Heart left ventricle (tissue), 16 donors: ENCODE measurements around the gene ELMOD3. TPM values are rescaled to one million over a fixed set of nuclear protein-coding genes. Genes with fewer than 3 reads are reported as not detected.

ENCODE experiments used
- ATAC-seq, 4 donors: fragments of 200-7000 bp; cut with Tn5 transposase; one replicate each; pipeline ENCODE4 v1.9.1; 2020 to 2022; ENCODE audit warnings: moderate library complexity in 4 of 4, mild to moderate bottlenecking in 3 of 4, moderate number of reproducible peaks in 1 of 4
- DNase-seq, 5 donors: peaks; one replicate each; pipeline ENCODE4 v3.0.0-alpha.2; 2020
- H3K27ac ChIP-seq, 12 donors: fragments of 200-600 bp; sonication (generic) in 4 of 12; one replicate each; pipeline versions ENCODE4 v1.5.0 to v1.8.0; 2016 to 2022; ENCODE audit warnings: mild to moderate bottlenecking in 2 of 12
- H3K27me3 ChIP-seq, 9 donors: fragments of 200-600 bp; sonication (generic) in 2 of 9; one replicate each; pipeline versions ENCODE4 v1.5.1 to v1.8.0; 2016 to 2022; ENCODE audit warnings: mild to moderate bottlenecking in 3 of 9
- H3K36me3 ChIP-seq, 9 donors: fragments of 200-600 bp; sonication (generic) in 2 of 9; one replicate each; pipeline versions ENCODE4 v1.5.0 to v1.8.0; 2018 to 2022; ENCODE audit warnings: mild to moderate bottlenecking in 2 of 9
- H3K4me1 ChIP-seq, 12 donors: fragments of 200-600 bp; sonication (generic) in 4 of 12; one replicate each; pipeline versions ENCODE4 v1.5.0 to v1.8.0; 2016 to 2022; ENCODE audit warnings: mild to moderate bottlenecking in 3 of 12
- H3K4me3 ChIP-seq, 12 donors: fragments of 200-600 bp; sonication (generic) in 4 of 12; one replicate each; pipeline versions ENCODE4 v1.5.0 to v1.8.0; 2017 to 2022; ENCODE audit warnings: mild to moderate bottlenecking in 9 of 12, moderate library complexity in 4 of 12
- H3K9me3 ChIP-seq, 12 donors: fragments of 200-600 bp; sonication (generic) in 4 of 12; one replicate each; pipeline versions ENCODE4 v1.5.0 to v1.8.0; 2016 to 2022; ENCODE audit warnings: mild to moderate bottlenecking in 1 of 12
- POLR2A ChIP-seq, 2 donors: fragments of 450-650 bp; IDR thresholded peaks; one replicate each; pipeline ENCODE4 v1.6.1; 2017; ENCODE audit warnings: antibody characterized with exemption in 2 of 2, mild to moderate bottlenecking in 2 of 2, moderate library complexity in 2 of 2
- WGBS, 4 donors: extraction: QIAGEN DNeasy Blood & Tissue Kit in 2 of 4; methylation state at CpG; one replicate each; pipeline versions ENCODE4 v1.1.5 to v1.1.7; 2013 to 2018; 5-methylcytosine and 5-hydroxymethylcytosine counted together
- intact Hi-C, 10 donors: fragments of 100-400 bp; cut with DNase I; formaldehyde crosslinking; loops; one replicate each; pipeline versions ENCODE4 v1.11.1 to v1.14.2; 2022
- polyA plus RNA-seq, 2 donors: library from polyadenylated mRNA; stranded (reverse); fragments of 200-250 nt; gene quantifications; one replicate each; pipeline ENCODE4 v1.2.3, GENCODE V29; 2013
- total RNA-seq, 9 donors: library from RNA; depleted of rRNA in 2 of 9; stranded (reverse); fragments of >200 nt in 2 of 9; fragmentation: NEBNext Ultra II Directional in 3 of 9; extraction: Animal tissue kit (Norgen Biotek cat#: 25700) in 3 of 9; gene quantifications; one replicate each; pipeline versions ENCODE4 v1.1.0 to v1.2.4, GENCODE V29; 2016 to 2023
- TF ChIP-seq, protein P1 (sequence below), 12 donors: fragments of 200-600 bp; sonication (generic) in 4 of 12; IDR thresholded peaks; one replicate each; pipeline versions ENCODE4 v1.5.0 to v1.8.0; 2018 to 2022; ENCODE audit warnings: antibody characterized with exemption in 12 of 12, mild to moderate bottlenecking in 5 of 12
- donor health status: ischemic (EF 13 %, LVEDD 7.1; RV severe dilation, severe dysfunction).
- donor health status: healthy with polysubstance abuse.
- donor health status: DM: no; HTN: yes; CAD: no.
- donor health status: DM: no; HTN: no; CAD: no.
- donor health status: ischemic (EF 25% LVEDD 6.9; RV normal size, moderate dysfunction).
- donor health status: ischemic (EF 25% LVEDD 5.7; RV mildly dilated, moderate dysfunction).
- donor health status: healthy.
- donor health status: DM: yes; HTN: yes; CAD: no.
- donor health status: ischemic (EF 35%, LVEDD 5.7; RV mildly dilated, moderate dysfunction).
- donor health status: nonischemic (EF 11% LVEDD 7.7; RV severe dilation, severe dysfunction).
- donor health status: DM: yes; HTN: yes; CAD: no.
- donor health status: PGD.
- donor health status: ischemic (EF 29% LVEDD 5.4; RV normal size, mild dysfunction).
- donor health status: nonischemic (EF 23%, LVEDD 6.1; RV moderate dilation, normal function).

Gene ELMOD3
- total and polyA plus RNA-seq, 11 donors: 6.0 to 18.0 (median 10.2) TPM

DNA sequence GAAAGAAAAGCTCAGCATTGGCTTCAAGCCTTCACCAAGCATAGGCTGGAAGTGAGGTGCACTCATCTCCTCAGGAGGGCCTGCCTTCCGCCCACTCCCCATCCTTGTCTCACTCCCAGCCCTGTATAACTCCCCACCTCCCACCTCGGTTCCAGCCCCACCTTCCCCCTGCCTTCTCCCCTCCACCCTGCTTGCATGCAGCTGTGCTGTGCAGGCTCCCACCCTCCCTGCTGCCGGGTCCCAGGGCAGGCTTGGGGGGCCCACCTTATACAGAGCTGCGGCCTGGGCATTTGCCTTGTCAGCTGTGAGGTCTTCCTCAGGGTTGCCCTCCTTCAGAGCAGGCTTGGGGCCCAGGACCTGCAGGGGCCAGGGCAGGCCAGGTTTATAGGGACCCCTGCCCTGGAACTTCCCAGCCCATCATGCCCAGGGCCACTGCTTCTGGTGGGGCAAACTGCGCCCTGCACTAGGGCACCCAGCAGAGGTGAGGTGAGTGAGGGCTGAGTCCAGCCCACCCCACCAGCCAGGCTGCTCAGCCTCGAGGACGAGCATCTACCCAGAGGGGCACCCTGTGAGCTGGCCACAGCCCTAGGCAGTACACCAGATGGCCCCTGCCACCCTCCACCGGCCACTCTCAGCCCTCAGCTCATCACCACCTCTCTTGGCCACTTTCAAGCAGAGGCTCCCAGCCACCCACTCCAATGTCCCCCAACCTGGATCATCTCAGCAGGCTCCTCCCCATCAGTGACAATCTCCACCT, 44.0 kb downstream of the ELMOD3 start:
- TF ChIP-seq POLR2A (IDR thresholded peaks at IDR 0.05): no peak
- TF ChIP-seq, protein P1, sequence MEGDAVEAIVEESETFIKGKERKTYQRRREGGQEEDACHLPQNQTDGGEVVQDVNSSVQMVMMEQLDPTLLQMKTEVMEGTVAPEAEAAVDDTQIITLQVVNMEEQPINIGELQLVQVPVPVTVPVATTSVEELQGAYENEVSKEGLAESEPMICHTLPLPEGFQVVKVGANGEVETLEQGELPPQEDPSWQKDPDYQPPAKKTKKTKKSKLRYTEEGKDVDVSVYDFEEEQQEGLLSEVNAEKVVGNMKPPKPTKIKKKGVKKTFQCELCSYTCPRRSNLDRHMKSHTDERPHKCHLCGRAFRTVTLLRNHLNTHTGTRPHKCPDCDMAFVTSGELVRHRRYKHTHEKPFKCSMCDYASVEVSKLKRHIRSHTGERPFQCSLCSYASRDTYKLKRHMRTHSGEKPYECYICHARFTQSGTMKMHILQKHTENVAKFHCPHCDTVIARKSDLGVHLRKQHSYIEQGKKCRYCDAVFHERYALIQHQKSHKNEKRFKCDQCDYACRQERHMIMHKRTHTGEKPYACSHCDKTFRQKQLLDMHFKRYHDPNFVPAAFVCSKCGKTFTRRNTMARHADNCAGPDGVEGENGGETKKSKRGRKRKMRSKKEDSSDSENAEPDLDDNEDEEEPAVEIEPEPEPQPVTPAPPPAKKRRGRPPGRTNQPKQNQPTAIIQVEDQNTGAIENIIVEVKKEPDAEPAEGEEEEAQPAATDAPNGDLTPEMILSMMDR (IDR thresholded peaks at IDR 0.05): no peak
- DNase-seq: no peak
- H3K36me3 ChIP-seq: peaks cover 0 to 51% (median 0%) of the 10 kb centered on the region in 9 donors
- ATAC-seq: peak in 1 of 4 donors; percentile 12
- peaks cover 0 to 8% (median 3%) of the 10 kb centered on the region in 12 donors for H3K9me3 ChIP-seq
- H3K4me1 ChIP-seq: peaks cover 0 to 8% (median 0%) of the 10 kb centered on the region in 12 donors
- WGBS, 4 donors: 88 to 94% (median 93%) methylated on average over 8 of the region's 8 CpGs
- intact Hi-C loops: no loop called here
- H3K27ac ChIP-seq: no peak overlapping the region
- no peak overlapping the region for H3K4me3 ChIP-seq
- H3K27me3 ChIP-seq: no peaks in the 10 kb centered on the region

DNA sequence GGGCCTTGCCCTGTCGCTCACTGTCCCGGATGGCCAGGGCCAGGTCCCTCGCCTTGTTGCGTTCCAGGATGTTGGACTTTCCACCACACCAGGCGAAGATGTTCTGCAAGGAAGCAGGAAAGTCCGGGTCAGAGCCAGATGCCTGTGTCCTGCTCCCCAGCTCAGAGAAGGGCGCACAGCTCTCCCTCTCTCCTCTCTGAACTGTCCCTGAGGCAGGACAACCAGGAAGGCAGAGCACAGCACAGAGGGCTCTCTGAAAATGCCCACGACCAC, 44.5 kb downstream of the ELMOD3 start:
- H3K27me3 ChIP-seq: no peaks in the 10 kb centered on the region
- WGBS, 4 donors: 92 to 97% (median 94%) methylated on average over 7 to 8 of the region's 8 CpGs
- TF ChIP-seq POLR2A (IDR thresholded peaks at IDR 0.05): no peak
- TF ChIP-seq, protein P1 (IDR thresholded peaks at IDR 0.05): no peak
- H3K27ac ChIP-seq: no peak overlapping the region
- ATAC-seq (no peak), DNase-seq (no peak)
- H3K4me3 ChIP-seq: no peak overlapping the region
- H3K4me1 ChIP-seq: peaks cover 0 to 8% (median 0%) of the 10 kb centered on the region in 12 donors
- H3K9me3 ChIP-seq: peaks cover 0 to 13% (median 8%) of the 10 kb centered on the region in 12 donors
- H3K36me3 ChIP-seq: peaks cover 0 to 46% (median 0%) of the 10 kb centered on the region in 9 donors
- intact Hi-C loops: no loop called here

DNA sequence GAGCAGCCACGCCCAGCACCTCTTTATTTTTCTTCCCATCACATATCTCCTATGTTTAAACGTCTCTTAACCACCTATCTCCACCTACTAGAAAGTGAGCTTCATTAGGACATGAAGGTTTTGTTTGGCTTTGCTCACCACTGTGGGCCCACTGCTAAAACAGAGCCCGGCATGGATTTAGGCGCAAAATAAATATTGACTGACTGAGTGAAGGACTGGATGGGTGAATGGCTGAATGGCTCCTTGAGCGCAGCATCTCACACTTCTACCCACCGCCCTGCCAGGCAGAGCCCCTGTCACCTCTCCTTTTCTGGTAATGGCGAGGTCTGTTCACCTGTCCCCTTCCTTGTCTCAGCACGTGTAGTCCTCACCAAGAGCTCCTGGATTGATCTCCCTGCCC, 45.5 kb downstream of the ELMOD3 start:
- intact Hi-C loops: no loop called here
- TF ChIP-seq, protein P1 (IDR thresholded peaks at IDR 0.05): no peak
- no peak for TF ChIP-seq POLR2A (IDR thresholded peaks at IDR 0.05)
- no peaks in the 10 kb centered on the region for H3K27me3 ChIP-seq
- no peak overlapping the region for H3K27ac ChIP-seq
- H3K9me3 ChIP-seq: peaks cover 0 to 18% (median 8%) of the 10 kb centered on the region in 12 donors
- no peak for ATAC-seq
- peaks cover 0 to 39% (median 0%) of the 10 kb centered on the region in 9 donors for H3K36me3 ChIP-seq
- WGBS, 4 donors: 88 to 94% (median 91%) methylated on average over 8 of the region's 8 CpGs
- H3K4me3 ChIP-seq: no peak overlapping the region
- DNase-seq: no peak
- peaks cover 0 to 8% (median 0%) of the 10 kb centered on the region in 12 donors for H3K4me1 ChIP-seq

DNA sequence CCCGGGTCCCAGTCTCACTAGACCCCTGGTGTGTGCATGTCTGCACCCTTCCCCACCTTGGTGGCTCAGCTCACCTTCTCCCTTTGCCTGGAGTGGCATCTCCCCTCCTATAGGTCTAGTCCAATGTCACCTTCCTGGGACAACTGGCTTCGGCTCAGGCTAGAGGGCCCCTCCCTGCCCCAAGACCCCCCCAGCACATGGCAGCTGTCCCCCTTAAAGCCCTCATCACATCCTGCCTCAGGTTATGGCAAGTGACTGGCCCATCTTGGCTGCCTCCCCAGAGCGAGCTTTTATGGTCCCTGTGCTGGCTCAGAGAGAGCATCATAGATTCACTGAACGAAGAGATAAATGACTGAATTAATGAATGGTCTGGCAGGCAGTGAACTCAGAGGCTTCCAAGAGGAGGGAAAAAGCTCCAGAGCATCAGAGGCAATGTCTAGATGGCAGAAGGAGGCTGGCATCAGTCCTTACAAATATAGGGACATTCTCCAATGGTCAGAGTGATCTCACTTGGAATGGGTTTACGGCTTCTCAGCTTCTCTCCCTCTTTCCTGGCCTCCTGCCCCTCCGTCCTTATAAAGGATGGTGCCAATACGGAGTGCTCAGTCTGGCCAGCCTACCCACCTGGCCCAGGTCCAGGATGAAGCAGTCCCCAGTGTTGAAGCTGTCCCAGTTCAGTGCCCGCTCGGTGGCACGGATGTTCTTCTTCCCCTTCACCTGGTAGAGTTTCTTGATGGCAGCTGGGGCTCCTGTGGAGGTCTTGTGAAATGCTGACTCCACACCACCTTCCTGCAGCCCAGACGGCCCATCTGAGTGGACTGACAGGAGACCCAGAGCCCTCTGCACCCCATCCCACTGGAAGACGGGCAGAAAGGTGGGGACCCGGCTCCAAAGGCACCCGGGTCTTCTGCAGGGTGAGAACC, 46.2 kb downstream of the ELMOD3 start:
- no peak for DNase-seq
- Histone ChIP-seq H3K27ac (no peak overlapping the region), H3K27me3 (no peaks in the 10 kb centered on the region), H3K4me3 (no peak overlapping the region), H3K4me1 (peaks cover 0 to 12% (median 0%) of the 10 kb centered on the region in 12 donors), H3K36me3 (peaks cover 0 to 31% (median 0%) of the 10 kb centered on the region in 9 donors), H3K9me3 (peaks cover 0 to 18% (median 8%) of the 10 kb centered on the region in 12 donors)
- no peak for ATAC-seq
- TF ChIP-seq, protein P1 (IDR thresholded peaks at IDR 0.05): no peak
- TF ChIP-seq POLR2A (IDR thresholded peaks at IDR 0.05): no peak
- WGBS, 4 donors: 82 to 85% (median 84%) methylated on average over 14 of the region's 14 CpGs
- intact Hi-C loops: no loop called here
